HUES6 (cell line): ENCODE measurements around the gene CASP2.

Experiments used
- H3K27ac ChIP-seq: 2 replicates; pipeline ENCODE4 v1.7.0; 2013; ENCODE audit warnings: low read depth, mild to moderate bottlenecking, low read length, inconsistent platforms
- H3K27me3 ChIP-seq: 2 replicates; pipeline ENCODE4 v1.6.1; 2013; ENCODE audit warnings: low read length; ENCODE audit not compliant: control insufficient read depth, insufficient read depth
- H3K36me3 ChIP-seq: 2 replicates; pipeline ENCODE4 v1.6.1; 2013; ENCODE audit warnings: low read length; ENCODE audit not compliant: control insufficient read depth, insufficient read depth
- H3K4me1 ChIP-seq: 2 replicates; pipeline ENCODE4 v1.6.1; 2013; ENCODE audit warnings: low read length; ENCODE audit not compliant: control insufficient read depth, insufficient read depth
- H3K4me3 ChIP-seq: 2 replicates; pipeline ENCODE4 v1.5.1; 2013; ENCODE audit warnings: low read depth, low read length
- H3K9ac ChIP-seq: one replicate; pipeline ENCODE4 v1.6.1; 2013; ENCODE audit warnings: mild to moderate bottlenecking, low read length
- H3K9me3 ChIP-seq: 2 replicates; pipeline ENCODE4 v1.6.1; 2013; ENCODE audit warnings: low read depth, low read length; ENCODE audit not compliant: control insufficient read depth, insufficient read depth

CASP2 gene

GRCh38 chr7:143250199-143250598, 38.0 kb upstream of the CASP2 start:
- H3K27me3 ChIP-seq = no peaks in the 10 kb centered on the region
- H3K4me1 ChIP-seq = no peaks in the 10 kb centered on the region
- H3K4me3 ChIP-seq = no peak overlapping the region
- H3K36me3 ChIP-seq = no peaks in the 10 kb centered on the region
- H3K9ac ChIP-seq = no peak overlapping the region
- no peak overlapping the region for H3K27ac ChIP-seq
- no peaks in the 10 kb centered on the region; the same call in 1 of the 2 replicates for H3K9me3 ChIP-seq

DNA sequence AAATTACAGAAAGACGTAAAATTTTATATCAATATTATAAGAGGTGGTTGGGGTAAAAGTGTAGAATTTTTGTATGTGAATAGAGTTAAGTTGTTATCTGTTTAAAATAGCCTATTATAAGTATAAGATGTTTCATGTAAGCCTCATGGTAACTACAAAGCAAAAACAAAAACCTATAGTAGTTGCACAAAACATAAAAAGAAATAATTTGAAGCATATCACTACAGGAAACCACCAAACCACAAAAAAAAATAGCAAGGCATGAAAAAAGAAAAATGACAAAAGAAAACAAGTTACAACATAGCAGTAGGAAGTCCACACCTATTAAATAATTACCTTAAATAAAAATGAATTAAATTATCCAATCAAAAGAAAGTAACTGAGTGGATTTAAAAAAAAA, 37.3 kb upstream of the CASP2 start:
- no peaks in the 10 kb centered on the region; the same call in 1 of the 2 replicates for H3K9me3 ChIP-seq
- H3K4me1 ChIP-seq = no peaks in the 10 kb centered on the region
- no peak overlapping the region for H3K9ac ChIP-seq
- H3K36me3 ChIP-seq = no peaks in the 10 kb centered on the region
- no peak overlapping the region for H3K27ac ChIP-seq
- H3K4me3 ChIP-seq = no peak overlapping the region
- H3K27me3 ChIP-seq = no peaks in the 10 kb centered on the region

- no peaks in the 10 kb centered on the region; the same call in 1 of the 2 replicates for H3K9me3 ChIP-seq
- H3K27me3 ChIP-seq = no peaks in the 10 kb centered on the region
- H3K36me3 ChIP-seq = no peaks in the 10 kb centered on the region
- no peak overlapping the region for H3K9ac ChIP-seq
- no peak overlapping the region for H3K4me3 ChIP-seq
- no peak overlapping the region for H3K27ac ChIP-seq
- H3K4me1 ChIP-seq = no peaks in the 10 kb centered on the region
Observed at GRCh38 chr7:143252006-143252405, 36.1 kb upstream of the CASP2 start.

- Histone ChIP-seq H3K4me1 (no peaks in the 10 kb centered on the region), H3K27me3 (no peaks in the 10 kb centered on the region), H3K36me3 (no peaks in the 10 kb centered on the region), H3K9ac (no peak overlapping the region), H3K27ac (no peak overlapping the region), H3K9me3 (no peaks in the 10 kb centered on the region; the same call in 1 of the 2 replicates), H3K4me3 (no peak overlapping the region)
Observed at GRCh38 chr7:143255564-143255963, 32.6 kb upstream of the CASP2 start.

DNA sequence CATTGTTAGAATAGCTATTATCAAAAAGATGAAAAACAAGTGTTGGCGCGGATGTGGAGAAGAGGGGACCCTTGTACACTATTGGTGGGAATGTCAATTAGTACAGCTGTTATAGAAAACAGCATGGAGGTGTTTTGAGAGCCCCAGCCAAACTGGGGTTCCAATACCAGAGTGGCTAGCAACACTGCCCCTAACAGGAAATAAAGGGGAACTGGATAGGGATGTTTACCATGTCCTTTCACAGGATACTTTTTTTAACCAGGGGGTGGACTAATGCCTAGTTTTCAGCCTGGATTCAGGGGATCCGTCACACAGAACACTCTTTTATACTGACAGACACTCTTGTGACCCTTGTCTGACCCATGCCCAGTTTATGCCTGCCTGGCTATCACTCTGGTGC, 31.8 kb upstream of the CASP2 start:
- H3K27me3 ChIP-seq = no peaks in the 10 kb centered on the region
- no peaks in the 10 kb centered on the region; the same call in 1 of the 2 replicates for H3K9me3 ChIP-seq
- no peaks in the 10 kb centered on the region for H3K36me3 ChIP-seq
- H3K4me1 ChIP-seq = no peaks in the 10 kb centered on the region
- no peak overlapping the region for H3K9ac ChIP-seq
- H3K4me3 ChIP-seq = no peak overlapping the region
- H3K27ac ChIP-seq = no peak overlapping the region

DNA sequence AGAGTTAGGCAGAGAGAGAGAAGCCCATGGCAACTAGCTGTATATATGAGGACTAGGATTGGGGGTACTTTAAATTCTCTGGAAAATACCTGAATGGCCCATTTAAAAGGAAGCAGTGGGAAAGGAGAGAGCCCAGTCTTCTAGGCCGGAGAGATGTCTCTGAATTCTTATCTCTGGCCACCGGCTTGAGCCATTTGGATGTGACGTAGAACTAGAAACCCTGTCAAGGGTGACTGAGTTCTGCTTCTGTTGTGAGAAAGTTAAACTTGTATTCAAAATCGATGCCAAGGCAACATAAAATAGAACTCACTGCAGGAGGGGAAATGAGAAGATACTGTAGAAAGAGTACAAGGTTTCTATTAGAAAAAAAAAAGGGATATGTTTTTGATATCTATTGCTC, 31.2 kb upstream of the CASP2 start:
- Histone ChIP-seq H3K27ac (no peak overlapping the region), H3K27me3 (no peaks in the 10 kb centered on the region), H3K4me1 (no peaks in the 10 kb centered on the region), H3K9ac (no peak overlapping the region), H3K4me3 (no peak overlapping the region), H3K36me3 (no peaks in the 10 kb centered on the region), H3K9me3 (peaks cover 2% of the 10 kb centered on the region; the same call in 1 of the 2 replicates)

DNA sequence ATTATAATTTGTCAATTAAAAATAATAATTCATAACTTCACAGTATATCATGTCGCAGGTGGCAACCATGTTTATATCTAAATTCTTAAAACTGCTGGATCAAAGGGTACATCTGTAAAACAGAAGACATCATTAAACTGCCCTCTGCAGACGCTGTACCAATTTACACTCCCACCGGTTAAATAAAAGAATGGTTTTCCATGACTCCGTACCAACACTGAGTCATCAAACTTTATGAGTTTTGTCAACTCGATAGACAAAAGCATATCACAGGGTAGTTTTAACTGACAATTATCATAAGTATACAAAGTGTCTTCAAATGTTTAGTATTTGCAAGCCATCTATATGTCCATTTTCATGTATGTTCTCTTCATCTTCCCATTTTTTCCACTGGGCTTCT, 30.6 kb upstream of the CASP2 start:
- Histone ChIP-seq H3K36me3 (no peaks in the 10 kb centered on the region), H3K4me3 (no peak overlapping the region), H3K9ac (no peak overlapping the region), H3K27ac (no peak overlapping the region), H3K27me3 (no peaks in the 10 kb centered on the region), H3K9me3 (peaks cover 4% of the 10 kb centered on the region; the same call in 1 of the 2 replicates), H3K4me1 (no peaks in the 10 kb centered on the region)

DNA sequence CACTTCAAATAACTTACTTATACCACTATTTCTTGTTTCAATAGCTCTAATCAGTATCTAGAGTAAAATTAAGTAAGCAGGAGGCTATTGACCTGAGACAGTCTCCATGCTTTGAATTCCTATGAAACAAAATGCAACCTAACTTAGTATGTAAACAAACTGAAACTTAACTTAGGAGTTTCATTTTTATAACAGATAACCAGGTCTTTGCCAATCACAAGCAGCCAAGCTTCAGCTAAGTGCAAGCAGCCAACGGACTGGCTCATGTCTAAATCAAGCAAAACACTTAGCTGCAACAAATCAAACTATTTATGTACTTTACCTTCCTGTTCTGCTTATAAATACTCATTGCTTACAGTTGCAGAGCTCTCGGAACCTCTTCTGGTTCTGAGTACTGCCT, 29.3 kb upstream of the CASP2 start:
- no peaks in the 10 kb centered on the region for H3K36me3 ChIP-seq
- H3K4me1 ChIP-seq = peaks cover under 1% of the 10 kb centered on the region; the same call in 1 of the 2 replicates
- H3K4me3 ChIP-seq = no peak overlapping the region
- H3K9ac ChIP-seq = no peak overlapping the region
- H3K27ac ChIP-seq = no peak overlapping the region
- H3K27me3 ChIP-seq = no peaks in the 10 kb centered on the region
- H3K9me3 ChIP-seq = peaks cover 4% of the 10 kb centered on the region; the same call in 1 of the 2 replicates

- no peak overlapping the region for H3K9ac ChIP-seq
- no peak overlapping the region for H3K4me3 ChIP-seq
- 0 out of 2 replicates have a peak, but pooled peaks cover 2% of the 10 kb centered on the region for H3K27me3 ChIP-seq
- H3K9me3 ChIP-seq = peaks cover 4% of the 10 kb centered on the region; the same call in 1 of the 2 replicates
- H3K36me3 ChIP-seq = no peaks in the 10 kb centered on the region
- H3K4me1 ChIP-seq = peaks cover 5% of the 10 kb centered on the region; the same call in 1 of the 2 replicates
- no peak overlapping the region for H3K27ac ChIP-seq
Observed at GRCh38 chr7:143259765-143260164, 28.4 kb upstream of the CASP2 start.

- Histone ChIP-seq H3K27me3 (0 out of 2 replicates have a peak, but pooled peaks cover 2% of the 10 kb centered on the region), H3K9me3 (peaks cover 4% of the 10 kb centered on the region; the same call in 1 of the 2 replicates), H3K4me1 (peaks cover 5% of the 10 kb centered on the region; the same call in 1 of the 2 replicates), H3K4me3 (no peak overlapping the region), H3K9ac (no peak overlapping the region), H3K36me3 (peaks cover under 1% of the 10 kb centered on the region; the same call in 1 of the 2 replicates), H3K27ac (no peak overlapping the region)
Observed at GRCh38 chr7:143261901-143262300, 26.2 kb upstream of the CASP2 start.

DNA sequence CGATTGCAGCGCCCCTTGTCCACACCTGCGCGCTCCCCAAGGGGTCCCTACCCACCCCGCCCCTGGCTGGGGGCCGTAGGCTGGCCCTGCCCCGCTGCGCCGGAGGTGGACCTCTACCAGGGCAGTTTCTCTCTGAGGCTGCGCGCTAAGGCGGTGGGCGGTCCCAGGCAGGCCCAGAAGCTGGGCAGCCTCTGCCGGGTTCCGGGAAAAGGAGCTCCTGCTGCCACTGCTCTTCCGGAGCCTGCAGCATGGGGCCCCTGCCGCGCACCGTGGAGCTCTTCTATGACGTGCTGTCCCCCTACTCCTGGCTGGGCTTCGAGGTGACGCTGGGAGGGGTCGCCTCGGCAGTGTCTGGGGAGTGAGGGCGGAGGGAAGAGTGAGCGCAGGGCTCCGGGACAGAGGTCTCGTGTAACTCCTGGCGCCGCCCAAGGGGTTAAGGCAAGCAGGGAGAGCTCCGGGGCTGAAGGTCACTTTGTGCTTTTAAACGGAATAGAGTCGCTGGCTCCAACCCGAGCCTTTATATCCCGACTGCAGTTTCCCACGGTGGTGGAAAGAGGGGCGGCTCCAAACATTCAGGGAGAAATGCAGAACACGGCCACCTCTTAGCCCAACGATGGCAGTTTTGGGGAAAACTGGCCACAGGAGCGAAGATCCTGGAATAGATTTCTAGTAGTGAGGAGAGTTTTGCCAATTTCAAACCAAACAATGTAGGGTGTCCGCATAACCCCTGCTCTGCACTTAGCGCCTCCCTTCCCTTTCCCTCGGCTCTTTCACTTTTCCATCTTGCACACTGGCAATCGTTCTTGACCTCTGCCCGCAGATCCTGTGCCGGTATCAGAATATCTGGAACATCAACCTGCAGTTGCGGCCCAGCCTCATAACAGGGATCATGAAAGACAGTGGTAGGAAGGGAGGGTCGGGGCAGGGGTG, 24.6 kb upstream of the CASP2 start, which contains the start of gene GSTK1:
TSS of gene GSTK1 (plus strand) at position 176 of the 930 bp plus-strand sequence. CDS start at position 249, 73 bp downstream.
- H3K36me3 ChIP-seq = peaks cover 14% of the 10 kb centered on the region
- peak within 1 kb of the TSS; percentile 13; the same call in 1 of the 2 replicates for H3K27ac ChIP-seq
- H3K27me3 ChIP-seq = 0 out of 2 replicates have a peak, but pooled peaks cover 2% of the 10 kb centered on the region
- peak within 1 kb of the TSS; percentile 97 for H3K4me3 ChIP-seq
- H3K9ac ChIP-seq = peak within 1 kb of the TSS; percentile 84
- peaks cover 5% of the 10 kb centered on the region; the same call in 1 of the 2 replicates for H3K4me1 ChIP-seq
- H3K9me3 ChIP-seq = peaks cover 4% of the 10 kb centered on the region; the same call in 1 of the 2 replicates
